GM18505 (cell line): ENCODE results near the gene APP.
"Not testable (repeated sequence)": the region's sequence is repeated elsewhere in the genome, so short reads cannot be mapped to it uniquely, and the experiment has no call there.

Experiments used
- ATAC-seq: cut with Tn5 transposase; IDR thresholded peaks from one replicate; pipeline ENCODE4 v1.9.1; 2021; ENCODE audit not compliant: unreplicated experiment
- POLR2A ChIP-seq: IDR thresholded peaks from 4 replicates; pipeline ENCODE4 v1.6.1; 2011; ENCODE audit warnings: borderline replicate concordance; ENCODE audit not compliant: insufficient read depth, insufficient read length; ENCODE audit errors: extremely low read depth

APP gene

DNA sequence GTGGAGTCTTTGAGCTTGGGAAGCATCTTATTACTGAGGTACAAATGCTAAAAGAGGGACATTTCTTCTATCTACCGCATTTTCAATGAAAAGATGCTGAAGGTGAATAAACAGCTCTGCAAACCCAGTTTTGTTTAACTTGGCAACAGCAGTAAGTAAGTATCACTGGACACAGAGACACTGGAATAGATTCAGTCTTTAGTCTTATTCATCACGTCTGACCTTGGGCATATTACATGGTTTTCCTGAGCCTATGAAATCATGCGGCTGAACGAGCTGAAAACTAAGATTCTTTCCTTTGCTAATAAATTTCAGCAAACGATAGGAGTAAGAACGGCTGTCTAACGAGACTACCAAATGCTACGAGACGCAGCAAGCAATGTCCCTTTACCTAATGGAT lies 228.4 kb downstream of the APP start:
- no peak for ATAC-seq
- no peak for TF ChIP-seq POLR2A

- no peak for TF ChIP-seq POLR2A
- ATAC-seq: no peak
Observed at GRCh38 chr21:25939396-25939761, 231.2 kb downstream of the APP start.

DNA sequence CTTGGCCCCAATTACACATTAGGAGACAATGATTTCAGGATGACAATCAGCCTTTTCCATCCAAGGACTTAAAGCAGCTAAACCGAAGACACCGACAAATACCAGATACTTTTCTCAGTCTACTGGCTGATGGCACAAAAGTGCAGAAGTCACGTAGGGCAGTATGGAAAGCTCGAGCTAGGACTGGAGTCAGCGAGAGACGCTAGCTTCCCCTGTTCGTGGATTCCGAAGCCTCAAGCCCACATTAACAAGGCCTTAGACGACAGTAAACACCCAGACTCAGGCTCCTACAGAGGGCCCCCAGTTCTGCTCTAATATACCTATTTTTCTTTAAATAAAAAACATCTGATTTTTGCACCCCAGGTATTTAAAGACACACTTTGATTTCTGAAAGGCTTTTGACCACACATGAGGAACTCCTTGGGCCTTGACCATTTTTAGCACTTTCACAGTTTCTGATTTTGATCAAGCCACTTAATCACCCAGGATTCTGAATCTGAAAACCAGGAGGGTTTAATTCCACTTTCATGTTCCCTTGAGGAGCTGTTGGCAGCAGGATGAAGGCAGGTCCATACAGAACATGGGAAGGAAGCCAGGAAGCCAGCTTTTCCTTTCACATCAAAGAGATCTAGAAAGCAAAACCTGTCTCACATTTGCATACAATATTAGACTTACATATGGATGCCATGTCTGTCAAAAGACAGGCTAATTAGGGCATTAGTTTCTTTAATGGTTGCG lies 231.7 kb downstream of the APP start:
- no peak for ATAC-seq
- TF ChIP-seq POLR2A: no peak

- TF ChIP-seq POLR2A: no peak
- ATAC-seq: no peak
Observed at GRCh38 chr21:25936776-25937175, 233.8 kb downstream of the APP start.

DNA sequence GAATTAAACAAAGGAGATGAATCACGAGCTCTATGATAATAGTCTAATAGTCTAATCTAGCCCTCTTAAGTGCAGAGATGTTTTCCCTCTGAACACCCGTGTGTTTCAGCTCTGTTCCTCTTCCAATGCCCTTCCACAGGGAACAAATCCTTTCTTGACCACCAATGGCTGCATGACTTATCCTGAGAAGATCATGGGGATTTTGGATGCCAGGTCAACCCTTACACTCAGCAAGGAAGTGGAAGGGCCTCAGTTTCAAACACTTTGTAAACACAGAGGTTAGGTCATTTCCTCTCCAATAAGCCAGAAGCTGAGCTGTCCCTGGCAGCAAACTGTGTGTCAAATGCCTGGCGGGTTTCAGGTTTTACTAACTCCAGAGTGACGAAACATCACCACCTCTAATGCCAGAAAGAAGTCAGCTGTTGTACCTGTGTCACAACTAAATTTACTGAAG lies 235.8 kb downstream of the APP start:
- no peak for TF ChIP-seq POLR2A
- peak; percentile 73 for ATAC-seq

DNA sequence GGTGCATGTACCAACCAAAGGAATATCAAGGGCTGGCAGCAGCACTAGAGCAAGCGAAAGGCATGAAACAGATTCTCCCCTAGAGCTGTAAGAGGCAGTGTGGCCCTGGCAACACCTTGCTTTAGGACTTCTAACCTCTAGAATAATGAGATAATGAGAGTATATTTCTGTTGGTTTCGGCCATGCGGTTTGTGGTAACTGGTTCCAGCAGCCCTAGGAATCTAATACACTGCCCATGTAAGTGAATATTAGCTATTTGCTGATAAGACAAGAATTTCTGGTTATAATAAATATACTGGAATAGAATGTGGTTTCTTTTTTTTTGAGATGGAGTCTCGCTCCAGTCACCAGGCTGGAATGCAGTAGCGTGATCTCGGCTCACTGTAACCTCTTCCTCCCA lies 236.4 kb downstream of the APP start:
- no peak for ATAC-seq
- no peak for TF ChIP-seq POLR2A

- no peak for TF ChIP-seq POLR2A
- ATAC-seq: no peak
Observed at GRCh38 chr21:25931765-25932164, 238.8 kb downstream of the APP start.

DNA sequence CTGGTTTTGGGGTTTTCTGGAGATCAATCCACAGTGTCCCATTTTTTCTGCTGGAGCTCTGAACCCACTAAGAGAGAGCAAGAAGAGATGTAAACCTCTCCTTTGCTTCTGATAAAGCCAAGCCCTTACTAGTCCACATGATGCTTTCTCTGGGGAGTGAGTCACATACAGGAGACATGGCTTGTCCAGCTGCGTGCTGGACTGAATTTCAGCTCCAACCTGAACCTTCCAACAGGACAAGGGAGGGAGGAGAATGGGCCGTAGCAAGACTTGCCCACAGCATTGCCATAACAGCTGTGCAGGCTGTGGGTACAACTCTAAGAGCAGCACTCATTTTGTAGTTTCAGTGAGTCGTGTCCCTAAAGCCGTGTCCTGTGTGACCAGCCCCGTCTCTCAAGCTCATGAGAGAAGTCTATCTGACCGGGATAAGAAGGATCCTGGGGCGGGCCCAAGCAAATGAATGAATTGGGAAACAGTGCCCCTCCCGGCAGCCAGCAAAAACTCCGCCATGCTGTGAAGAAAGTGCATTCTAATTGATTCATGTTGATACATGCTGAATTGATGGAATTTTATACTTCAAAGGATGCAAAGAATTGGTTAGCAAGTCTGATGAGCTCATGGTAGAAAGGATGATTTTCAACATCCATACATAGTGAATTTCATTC lies 240.6 kb downstream of the APP start:
- no peak for TF ChIP-seq POLR2A
- ATAC-seq: no peak

- TF ChIP-seq POLR2A: no peak
- no peak for ATAC-seq
Observed at GRCh38 chr21:25927195-25927880, 243.2 kb downstream of the APP start.

GRCh38 chr21:25925936-25926335 lies 244.6 kb downstream of the APP start:
- no peak for TF ChIP-seq POLR2A
- ATAC-seq: no peak

DNA sequence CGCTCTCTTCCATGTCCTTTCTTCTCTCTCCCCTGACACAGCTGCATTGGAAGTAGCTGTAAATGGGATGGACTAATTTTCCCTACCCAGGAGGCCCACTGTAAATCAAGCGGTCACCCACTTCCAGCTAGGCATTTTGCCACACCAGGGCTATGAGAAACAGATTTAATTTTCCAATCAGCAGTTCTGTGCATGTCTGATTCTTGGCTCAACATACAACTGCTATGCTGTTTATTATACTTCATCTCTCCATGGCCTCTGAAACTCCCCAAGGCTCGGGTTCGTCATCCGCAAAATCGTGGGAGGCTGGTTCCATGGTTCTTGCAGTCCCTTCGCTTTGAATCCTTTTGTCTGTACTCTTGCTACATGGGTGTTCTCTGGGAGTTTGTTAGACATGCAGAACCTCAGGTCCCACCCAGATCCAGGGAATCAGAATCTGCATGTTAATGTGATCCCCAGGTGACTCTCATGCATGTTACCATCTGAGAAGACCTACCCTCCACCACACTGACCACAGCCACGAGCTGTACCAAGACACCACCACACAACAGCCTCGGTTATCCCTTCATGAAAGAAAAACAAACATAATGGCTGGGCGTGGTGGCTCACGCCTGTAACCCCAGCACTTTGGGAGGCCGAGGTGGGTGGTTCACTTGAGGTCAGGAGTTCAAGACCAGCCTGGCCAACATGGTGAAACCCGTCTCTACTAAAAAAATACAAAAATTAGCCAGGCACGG lies 245.3 kb downstream of the APP start:
- ATAC-seq: no peak
- TF ChIP-seq POLR2A: no peak

GRCh38 chr21:25918152-25918551 lies 252.4 kb downstream of the APP start:
- ATAC-seq: not testable (repeated sequence)

DNA sequence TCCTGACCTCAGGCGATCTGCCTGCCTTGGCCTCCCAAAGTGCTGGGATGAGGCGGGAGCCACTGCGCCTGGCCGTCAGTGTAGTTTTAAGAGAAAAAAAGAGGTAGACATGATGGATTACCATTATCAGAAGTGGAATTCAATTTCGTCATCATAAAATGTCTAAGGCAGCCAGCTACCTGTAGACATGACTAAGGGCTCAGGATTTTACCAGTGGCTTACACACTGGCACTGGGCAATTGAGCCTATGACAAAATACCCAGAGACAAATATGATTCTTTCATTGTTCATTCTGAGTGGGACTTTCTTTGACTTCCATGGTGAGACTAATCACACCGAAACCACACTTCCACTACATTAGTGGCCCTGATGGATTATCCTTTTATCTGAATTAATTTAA lies 254.3 kb downstream of the APP start:
- ATAC-seq: no peak
- TF ChIP-seq POLR2A: no peak

DNA sequence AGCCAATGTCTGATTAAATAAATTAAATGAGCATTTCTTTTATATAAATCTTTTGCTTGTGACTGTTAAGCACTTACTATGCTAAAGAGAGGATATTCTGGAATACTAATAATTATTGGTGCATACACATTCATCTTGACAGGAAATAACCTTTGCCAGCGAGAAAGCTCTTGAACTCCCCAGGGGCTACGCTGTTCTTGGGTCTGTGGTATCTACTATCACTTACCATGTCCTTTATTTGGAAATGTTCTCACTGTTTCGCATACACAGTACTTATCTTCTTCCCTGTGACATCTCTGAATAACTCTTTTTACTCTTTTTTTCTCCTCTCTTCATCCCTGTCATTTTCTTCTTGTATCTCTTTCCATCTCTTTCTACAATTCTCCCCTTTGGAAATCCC lies 257.1 kb downstream of the APP start:
- no peak for TF ChIP-seq POLR2A
- ATAC-seq: no peak

DNA sequence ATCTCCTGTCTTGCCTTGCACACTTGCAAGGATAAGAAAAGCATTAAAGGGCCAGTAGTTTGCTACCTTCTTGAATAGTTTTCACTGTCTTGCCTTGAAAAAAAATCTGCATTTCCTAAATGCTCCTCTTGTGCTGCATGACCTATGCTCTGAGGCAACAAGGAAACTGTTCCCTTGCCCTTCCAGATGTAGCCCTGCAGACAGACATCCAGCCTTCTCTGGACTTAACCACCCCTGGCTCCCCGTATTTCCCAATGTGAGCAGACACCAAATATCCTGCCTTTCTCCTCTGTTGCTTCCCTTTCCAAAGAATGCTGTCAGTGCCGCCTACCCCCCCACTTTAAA lies 258.2 kb downstream of the APP start:
- no peak for ATAC-seq
- no peak for TF ChIP-seq POLR2A
